DOHH2 (cell line): ENCODE measurements around the gene LRRC27.
"Not testable (repeated sequence)": the region's sequence is repeated elsewhere in the genome, so short reads cannot be mapped to it uniquely, and the experiment has no call there.

ENCODE experiments used
- EZH2phosphoT487 ChIP-seq: fragments of 200-600 bp; sonication (generic); IDR thresholded peaks from 2 replicates; pipeline ENCODE4 v1.6.1; 2017; ENCODE audit warnings: borderline replicate concordance, mild to moderate bottlenecking, antibody characterized with exemption, low read length, moderate library complexity, mixed read lengths
- TF ChIP-seq, protein P1 (sequence below): fragments of 200-600 bp; sonication (generic); IDR thresholded peaks from one replicate; pipeline ENCODE4 v1.5.1; 2014; ENCODE audit warnings: antibody characterized with exemption, mild to moderate bottlenecking, low read depth, low read length; ENCODE audit not compliant: poor library complexity, severe bottlenecking

DNA sequence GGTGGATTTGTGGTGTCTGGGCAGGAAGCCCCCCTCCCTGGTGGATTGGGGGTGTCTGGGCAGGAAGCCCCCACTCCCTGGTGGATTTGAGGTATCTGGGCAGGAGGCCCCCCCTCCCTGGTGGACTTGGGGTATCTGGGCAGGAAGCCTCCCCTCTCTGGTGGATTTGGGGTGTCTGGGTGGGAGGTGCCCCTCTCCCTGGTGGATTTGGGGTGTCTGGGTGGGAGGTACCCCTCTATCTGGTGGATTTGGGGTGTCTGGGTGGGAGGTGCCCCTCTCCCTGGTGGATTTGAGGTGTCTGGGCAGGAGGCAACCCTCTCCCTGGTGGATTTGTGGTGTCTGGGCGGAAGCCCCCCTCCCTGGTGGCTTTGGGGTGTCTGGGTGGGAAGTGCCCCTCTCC is 54.9 kb downstream of the LRRC27 start:
- TF ChIP-seq, protein P1, sequence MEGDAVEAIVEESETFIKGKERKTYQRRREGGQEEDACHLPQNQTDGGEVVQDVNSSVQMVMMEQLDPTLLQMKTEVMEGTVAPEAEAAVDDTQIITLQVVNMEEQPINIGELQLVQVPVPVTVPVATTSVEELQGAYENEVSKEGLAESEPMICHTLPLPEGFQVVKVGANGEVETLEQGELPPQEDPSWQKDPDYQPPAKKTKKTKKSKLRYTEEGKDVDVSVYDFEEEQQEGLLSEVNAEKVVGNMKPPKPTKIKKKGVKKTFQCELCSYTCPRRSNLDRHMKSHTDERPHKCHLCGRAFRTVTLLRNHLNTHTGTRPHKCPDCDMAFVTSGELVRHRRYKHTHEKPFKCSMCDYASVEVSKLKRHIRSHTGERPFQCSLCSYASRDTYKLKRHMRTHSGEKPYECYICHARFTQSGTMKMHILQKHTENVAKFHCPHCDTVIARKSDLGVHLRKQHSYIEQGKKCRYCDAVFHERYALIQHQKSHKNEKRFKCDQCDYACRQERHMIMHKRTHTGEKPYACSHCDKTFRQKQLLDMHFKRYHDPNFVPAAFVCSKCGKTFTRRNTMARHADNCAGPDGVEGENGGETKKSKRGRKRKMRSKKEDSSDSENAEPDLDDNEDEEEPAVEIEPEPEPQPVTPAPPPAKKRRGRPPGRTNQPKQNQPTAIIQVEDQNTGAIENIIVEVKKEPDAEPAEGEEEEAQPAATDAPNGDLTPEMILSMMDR = not testable (repeated sequence)
- TF ChIP-seq EZH2phosphoT487 = not testable (repeated sequence)
